H9 (cell line): Measurements from ENCODE around the gene TPD52L2. TPM values are rescaled to one million over a fixed set of nuclear protein-coding genes. Genes with fewer than 3 reads are reported as not detected.
A peak's percentile ranks its signal among the peaks of the same experiment; 100 is the strongest.

Experiments used
- DNase-seq: peaks from one replicate; pipeline ENCODE4 v3.0.0-alpha.2; 2017
- H2AFZ ChIP-seq: one replicate; pipeline ENCODE4 v1.6.1; 2013; ENCODE audit warnings: mild to moderate bottlenecking, low read length, control low read depth, moderate library complexity
- H2AK5ac ChIP-seq: 2 replicates; pipeline ENCODE4 v1.6.1; 2013; ENCODE audit warnings: low read length, control low read depth, mixed read lengths; ENCODE audit not compliant: insufficient read length
- H2BK120ac ChIP-seq: one replicate; pipeline ENCODE4 v1.6.1; 2013; ENCODE audit warnings: low read depth, mild to moderate bottlenecking, low read length, control low read depth, inconsistent platforms; ENCODE audit not compliant: poor library complexity, severe bottlenecking
- H2BK12ac ChIP-seq: 2 replicates; pipeline ENCODE4 v1.6.1; 2013; ENCODE audit warnings: low read length, control low read depth, mixed read lengths, low read depth; ENCODE audit not compliant: insufficient read length
- H2BK15ac ChIP-seq: 2 replicates; pipeline ENCODE4 v1.6.1; 2013; ENCODE audit warnings: low read depth, low read length, control low read depth
- H2BK20ac ChIP-seq: one replicate; pipeline ENCODE4 v1.6.1; 2013; ENCODE audit warnings: low read depth, mild to moderate bottlenecking, low read length, control low read depth, inconsistent platforms; ENCODE audit not compliant: poor library complexity, severe bottlenecking
- H2BK5ac ChIP-seq: 2 replicates; pipeline ENCODE4 v1.6.1; 2013; ENCODE audit warnings: low read length, control low read depth, mixed read lengths; ENCODE audit not compliant: insufficient read length
- H3K14ac ChIP-seq: 2 replicates; pipeline ENCODE4 v1.6.1; 2013; ENCODE audit warnings: low read length, control low read depth; ENCODE audit not compliant: insufficient read depth
- H3K18ac ChIP-seq: 2 replicates; pipeline ENCODE4 v1.6.1; 2013; ENCODE audit warnings: low read depth, mild to moderate bottlenecking, mixed read lengths, low read length, control low read depth; ENCODE audit not compliant: insufficient read length
- H3K23ac ChIP-seq: 2 replicates; pipeline ENCODE4 v1.6.1; 2013; ENCODE audit warnings: low read length, control low read depth, mixed read lengths, low read depth; ENCODE audit not compliant: insufficient read length
- H3K23me2 ChIP-seq: 2 replicates; pipeline ENCODE4 v1.6.1; 2013; ENCODE audit warnings: low read depth, mild to moderate bottlenecking, mixed read lengths, low read length, control low read depth; ENCODE audit not compliant: insufficient read length, poor library complexity, severe bottlenecking
- H3K27ac ChIP-seq: 2 replicates; pipeline ENCODE4 v1.5.1; 2013; ENCODE audit warnings: low read length, control low read depth, mixed read lengths, low read depth; ENCODE audit not compliant: insufficient read length
- H3K27me3 ChIP-seq: 2 replicates; pipeline ENCODE4 v1.6.1; 2013; ENCODE audit warnings: low read length, control low read depth, inconsistent platforms; ENCODE audit not compliant: insufficient read depth
- H3K4ac ChIP-seq: 2 replicates; pipeline ENCODE4 v1.6.1; 2013; ENCODE audit warnings: low read depth, mild to moderate bottlenecking, control low read depth, inconsistent platforms, low read length, moderate library complexity
- H3K4me1 ChIP-seq: 2 replicates; pipeline ENCODE4 v1.6.1; 2013; ENCODE audit warnings: low read length, control low read depth, inconsistent platforms; ENCODE audit not compliant: insufficient read depth
- H3K4me2 ChIP-seq: 2 replicates; pipeline ENCODE4 v1.6.1; 2013; ENCODE audit warnings: low read length, control low read depth, mixed read lengths; ENCODE audit not compliant: insufficient read length, insufficient read depth
- H3K56ac ChIP-seq: 2 replicates; pipeline ENCODE4 v1.6.1; 2013; ENCODE audit warnings: low read depth, mild to moderate bottlenecking, mixed read lengths, low read length, control low read depth; ENCODE audit not compliant: insufficient read length
- H3K79me1 ChIP-seq: 2 replicates; pipeline ENCODE4 v1.6.1; 2013; ENCODE audit warnings: low read depth, mild to moderate bottlenecking, moderate library complexity, low read length, control low read depth, inconsistent platforms; ENCODE audit not compliant: insufficient read depth, poor library complexity, severe bottlenecking
- H3K79me2 ChIP-seq: 2 replicates; pipeline ENCODE4 v1.6.1; 2013; ENCODE audit warnings: low read length, control low read depth, inconsistent platforms; ENCODE audit not compliant: insufficient read depth
- H3K9ac ChIP-seq: 2 replicates; pipeline ENCODE4 v1.6.1; 2013; ENCODE audit warnings: low read length, control low read depth, mixed read lengths; ENCODE audit not compliant: insufficient read length; ENCODE audit errors: extremely low read depth
- H3K9me3 ChIP-seq: one replicate; pipeline ENCODE4 v1.6.1; 2013; ENCODE audit warnings: low read depth, low read length, inconsistent platforms; ENCODE audit not compliant: control insufficient read depth
- H3T11ph ChIP-seq: one replicate; pipeline ENCODE4 v1.6.1; 2013; ENCODE audit warnings: mild to moderate bottlenecking, low read length, control low read depth, inconsistent platforms
- H4K20me1 ChIP-seq: one replicate; pipeline ENCODE4 v1.6.1; 2013; ENCODE audit not compliant: control insufficient read depth, insufficient read length, insufficient read depth
- H4K5ac ChIP-seq: 2 replicates; pipeline ENCODE4 v1.6.1; 2013; ENCODE audit warnings: low read depth, mild to moderate bottlenecking, mixed read lengths, low read length, control low read depth; ENCODE audit not compliant: insufficient read length
- H4K8ac ChIP-seq: replicated peaks from 2 replicates; pipeline ENCODE4 v1.6.1; 2013; ENCODE audit warnings: low read length, control low read depth, mixed read lengths, low read depth; ENCODE audit not compliant: insufficient read length
- H4K91ac ChIP-seq: 2 replicates; pipeline ENCODE4 v1.6.1; 2013; ENCODE audit warnings: low read depth, mild to moderate bottlenecking, moderate library complexity, mixed read lengths, low read length, control low read depth; ENCODE audit not compliant: insufficient read length
- H3K27ac Mint-ChIP-seq, 3 experiments: 2 replicates in 2 of 3; 3 replicates in 1 of 3; pipeline ENCODE4 v1.8.0; 2020 to 2021; ENCODE audit warnings: mixed read lengths in 3 of 3, mild to moderate bottlenecking in 1 of 3, moderate library complexity in 1 of 3
- H3K27me3 Mint-ChIP-seq: 2 replicates; pipeline ENCODE4 v1.8.0; 2021; ENCODE audit warnings: low read depth, mild to moderate bottlenecking, moderate library complexity, mixed read lengths
- H3K36me3 Mint-ChIP-seq, 3 experiments: 2 replicates in 2 of 3; 3 replicates in 1 of 3; pipeline ENCODE4 v1.8.0; 2020 to 2021; ENCODE audit warnings: low read depth in 3 of 3, mixed read lengths in 3 of 3; ENCODE audit not compliant: insufficient read depth in 1 of 3
- H3K4me1 Mint-ChIP-seq, 2 experiments: 2 replicates each; pipeline ENCODE4 v1.8.0; 2020; ENCODE audit warnings: mixed read lengths in 2 of 2
- H3K4me3 Mint-ChIP-seq, 2 experiments: 2 replicates in 1 of 2; 3 replicates in 1 of 2; pipeline ENCODE4 v1.8.0; 2020 to 2021; ENCODE audit warnings: mild to moderate bottlenecking in 2 of 2, mixed read lengths in 2 of 2, moderate library complexity in 1 of 2
- H3K9me3 Mint-ChIP-seq, 2 experiments: 2 replicates in 1 of 2; 3 replicates in 1 of 2; pipeline ENCODE4 v1.8.0; 2020; ENCODE audit warnings: mild to moderate bottlenecking in 2 of 2, mixed read lengths in 2 of 2, moderate library complexity in 1 of 2
- CTCF ChIP-seq: fragments of 200-600 bp; sonication (generic); conservative IDR thresholded peaks from 3 replicates; pipeline ENCODE4 v1.8.0; 2021; ENCODE audit warnings: antibody characterized with exemption, mild to moderate bottlenecking
- WGBS: extraction: QIAGEN DNeasy Blood & Tissue Kit; methylation state at CpG from one replicate; pipeline ENCODE4 v1.1.7; 2013; ENCODE audit warnings: missing lambda C conversion rate, low lambda C conversion rate, mixed read lengths; ENCODE audit not compliant: insufficient read length; ENCODE audit errors: extremely low coverage; 5-methylcytosine and 5-hydroxymethylcytosine counted together
- total RNA-seq: library from RNA; stranded (reverse); gene quantifications from 2 replicates; pipeline ENCODE4 v1.2.1, GENCODE V29; 2021

TPD52L2 gene
- total RNA-seq, 1 experiment from 2014 or later: 94.1 TPM

- no peak overlapping the region for H3K56ac ChIP-seq
- H2BK12ac ChIP-seq: no peak overlapping the region
- Mint-ChIP-seq H3K36me3 (peaks cover 0 to 5% (median 2%) of the 10 kb centered on the region in 3 experiments; a peak in 4 of 7 replicates), H3K4me3 (no peak overlapping the region), H3K9me3 (no peaks in the 10 kb centered on the region), H3K4me1 (peaks cover 14 to 15% of the 10 kb centered on the region in 2 experiments), H3K27ac (peak overlapping the region in 2 of 3 experiments; percentile 6 to 92; a peak in 3 of 7 replicates), H3K27me3 (no peaks in the 10 kb centered on the region)
- no peak overlapping the region for H2BK15ac ChIP-seq
- peaks cover 6% of the 10 kb centered on the region for H3K23me2 ChIP-seq
- WGBS: no CpG with 5 or more reads among the region's 10 CpGs
- no peak overlapping the region for H3K18ac ChIP-seq
- H2AK5ac ChIP-seq: no peak overlapping the region
- no peak overlapping the region for H2BK5ac ChIP-seq
- no peaks in the 10 kb centered on the region for H3K9me3 ChIP-seq
- H3K27me3 ChIP-seq: no peaks in the 10 kb centered on the region
- H4K91ac ChIP-seq: no peak overlapping the region
- no peaks in the 10 kb centered on the region for H4K20me1 ChIP-seq
- no peak overlapping the region for H3T11ph ChIP-seq
- H3K4me2 ChIP-seq: no peak overlapping the region
- H4K5ac ChIP-seq: no peak overlapping the region
- H3K23ac ChIP-seq: no peak overlapping the region
- no peak overlapping the region for H2BK20ac ChIP-seq
- H3K4me1 ChIP-seq: 0 out of 2 replicates have a peak, but pooled peaks cover 2% of the 10 kb centered on the region
- H3K79me2 ChIP-seq: peaks cover 13% of the 10 kb centered on the region; the same call in 1 of the 2 replicates
- DNase-seq: no peak
- no peak overlapping the region for H2BK120ac ChIP-seq
- H3K9ac ChIP-seq: no peak overlapping the region
- no peak overlapping the region for H2AFZ ChIP-seq
- H4K8ac ChIP-seq: no peak overlapping the region
- H3K79me1 ChIP-seq: peaks cover 4% of the 10 kb centered on the region
- H3K14ac ChIP-seq: no peak overlapping the region
- TF ChIP-seq CTCF: no peak
- no peak overlapping the region for H3K4ac ChIP-seq
- no peak overlapping the region for H3K27ac ChIP-seq
Measured at GRCh38 chr20:63898882-63899558, 34.0 kb downstream of the TPD52L2 start.
